SK-N-SH (cell line): ENCODE data around the gene HECTD2. TPM values are rescaled to one million over a fixed set of nuclear protein-coding genes. Genes with fewer than 3 reads are reported as not detected.

Source experiments
- CTCF ChIA-PET: fragments of 300-600, 350-600 bp; formaldehyde crosslinking; extraction: SDS; loops from one replicate; lab custom pipeline; 2021; lab: Yijun Ruan, JAX
- POLR2A ChIA-PET: fragments of 350-600 bp; sonication (Branson Sonifier 250); formaldehyde crosslinking; extraction: SDS; loops from one replicate; lab custom pipeline; 2020; ENCODE audit warnings: antibody characterized with exemption, inconsistent platforms; lab: Yijun Ruan, JAX
- DNase-seq: peaks from one replicate; pipeline ENCODE4 v3.0.0; 2012
- H2AFZ ChIP-seq: fragments of 200-600 bp; sonication (generic); 2 replicates; pipeline ENCODE4 v1.8.1; 2016; ENCODE audit warnings: antibody characterized with exemption, mild to moderate bottlenecking, low read depth
- H3F3A ChIP-seq: fragments of 200-600 bp; sonication (generic); replicated peaks from 2 replicates; pipeline ENCODE3; 2016; ENCODE audit warnings: antibody characterized with exemption, mild to moderate bottlenecking; ENCODE audit not compliant: insufficient read depth
- H3K27ac ChIP-seq, 2 experiments: fragments of 200-500 bp in 1 of 2; fragments of 200-600 bp in 1 of 2; sonication (Bioruptor generic) in 1 of 2; sonication (generic), shearing (Covaris generic) in 1 of 2; 2 replicates each; pipeline versions ENCODE4 v1.5.1 to v1.6.1; 2014 to 2016; ENCODE audit warnings: low read depth in 2 of 2, inconsistent platforms in 1 of 2, low read length in 1 of 2, mild to moderate bottlenecking in 1 of 2, mixed read lengths in 1 of 2
- H3K27me3 ChIP-seq: fragments of 200-600 bp; sonication (generic), shearing (Covaris generic); 2 replicates; pipeline ENCODE4 v1.6.1; 2016; ENCODE audit warnings: mixed run types; ENCODE audit not compliant: insufficient read depth
- H3K36me3 ChIP-seq, 2 experiments: fragments of 200-500 bp in 1 of 2; fragments of 200-600 bp in 1 of 2; sonication (Bioruptor generic) in 1 of 2; sonication (generic) in 1 of 2; replicated peaks in 1 of 2; 2 replicates each; pipeline versions ENCODE3 to v1.5.1; 2014 to 2016; ENCODE audit warnings: low read length in 1 of 2, mild to moderate bottlenecking in 1 of 2; ENCODE audit not compliant: insufficient read depth in 2 of 2, control insufficient read depth in 1 of 2
- H3K4me1 ChIP-seq, 2 experiments: fragments of 200-500 bp in 1 of 2; fragments of 200-600 bp in 1 of 2; sonication (Bioruptor generic) in 1 of 2; sonication (generic), shearing (Covaris generic) in 1 of 2; 2 replicates each; pipeline versions ENCODE4 v1.5.1 to v1.6.1; 2014 to 2016; ENCODE audit warnings: low read depth in 1 of 2, low read length in 1 of 2, mixed run types in 1 of 2; ENCODE audit not compliant: insufficient read depth in 2 of 2, control insufficient read depth in 1 of 2
- H3K4me2 ChIP-seq: fragments of 200-600 bp; sonication (generic), shearing (Covaris generic); 2 replicates; pipeline ENCODE4 v1.6.1; 2017; ENCODE audit warnings: mixed run types
- H3K4me3 ChIP-seq, 2 experiments: fragments of 200-500 bp in 1 of 2; fragments of 200-600 bp in 1 of 2; sonication (Bioruptor generic) in 1 of 2; sonication (generic), shearing (Covaris generic) in 1 of 2; 2 replicates each; pipeline versions ENCODE4 v1.5.1 to v1.8.1; 2014 to 2016; ENCODE audit warnings: low read depth in 2 of 2, inconsistent platforms in 1 of 2, low read length in 1 of 2, mild to moderate bottlenecking in 1 of 2, mixed read lengths in 1 of 2, moderate library complexity in 1 of 2
- H3K79me2 ChIP-seq: fragments of 200-600 bp; sonication (generic); 2 replicates; pipeline ENCODE4 v1.8.1; 2017; ENCODE audit warnings: mild to moderate bottlenecking; ENCODE audit not compliant: insufficient read depth
- H3K9ac ChIP-seq: fragments of 200-600 bp; sonication (generic); 2 replicates; pipeline ENCODE4 v1.6.1; 2017; ENCODE audit warnings: mixed run types
- H3K9me2 ChIP-seq: fragments of 200-600 bp; sonication (generic); 2 replicates; pipeline ENCODE4 v1.6.1; 2017; ENCODE audit warnings: mixed run types
- H3K9me3 ChIP-seq: fragments of 200-600 bp; sonication (generic); 2 replicates; pipeline ENCODE4 v1.6.1; 2017; ENCODE audit warnings: mixed run types, mild to moderate bottlenecking, moderate library complexity
- H4K20me1 ChIP-seq: fragments of 200-600 bp; sonication (generic); 2 replicates; pipeline ENCODE4 v1.6.1; 2017; ENCODE audit warnings: mild to moderate bottlenecking, mixed run types; ENCODE audit not compliant: insufficient read depth
- CTCF ChIP-seq: fragments of 200-600 bp; sonication (generic); IDR thresholded peaks from 2 replicates; pipeline ENCODE4 v1.6.1; 2017; ENCODE audit warnings: antibody characterized with exemption, mild to moderate bottlenecking, moderate library complexity
- ELF1 ChIP-seq: IDR thresholded peaks from 2 replicates; pipeline ENCODE4 v1.4.0; 2012
- EP300 ChIP-seq, 2 experiments: IDR thresholded peaks; 2 replicates each; pipeline versions ENCODE4 v1.4.0 to v1.6.1; 2012; ENCODE audit warnings: borderline replicate concordance in 1 of 2, low read depth in 1 of 2, low read length in 1 of 2
- FOSL2 ChIP-seq: IDR thresholded peaks from 2 replicates; pipeline ENCODE4 v1.4.0; 2012; ENCODE audit warnings: low read depth, mild to moderate bottlenecking, moderate library complexity, borderline replicate concordance
- GABPA ChIP-seq: IDR thresholded peaks from 2 replicates; pipeline ENCODE4 v1.4.0; 2012; ENCODE audit warnings: low read depth, mild to moderate bottlenecking
- GATA2 ChIP-seq: sonication (generic); formaldehyde crosslinking; IDR thresholded peaks from 2 replicates; pipeline ENCODE4 v1.5.0; 2020; ENCODE audit warnings: mild to moderate bottlenecking, missing genetic modification reagents
- IRF3 ChIP-seq: fragments of 150-350 bp; IDR thresholded peaks from 2 replicates; pipeline ENCODE4 v1.6.1; 2016; ENCODE audit warnings: mild to moderate bottlenecking, low read depth, low read length
- JUND ChIP-seq: IDR thresholded peaks from 2 replicates; pipeline ENCODE4 v1.4.0; 2012
- MAX ChIP-seq: IDR thresholded peaks from 2 replicates; pipeline ENCODE4 v1.4.0; 2012; ENCODE audit warnings: low read depth
- MEF2A ChIP-seq: IDR thresholded peaks from 2 replicates; pipeline ENCODE4 v1.4.0; 2012; ENCODE audit warnings: low read depth, borderline replicate concordance
- NFIC ChIP-seq: IDR thresholded peaks from 2 replicates; pipeline ENCODE4 v1.4.0; 2012; ENCODE audit warnings: borderline replicate concordance
- NRF1 ChIP-seq: IDR thresholded peaks from 2 replicates; pipeline ENCODE4 v1.6.1; 2012; ENCODE audit warnings: low read depth, mild to moderate bottlenecking, low read length
- POLR2AphosphoS5 ChIP-seq: IDR thresholded peaks from 2 replicates; pipeline ENCODE4 v1.6.1; 2012; ENCODE audit warnings: low read depth, low read length
- RCOR1 ChIP-seq: fragments of 150-350 bp; IDR thresholded peaks from 2 replicates; pipeline ENCODE4 v1.6.1; 2017; ENCODE audit warnings: antibody characterized with exemption, low read length
- REST ChIP-seq: IDR thresholded peaks from 2 replicates; pipeline ENCODE4 v1.6.1; 2012; ENCODE audit warnings: mild to moderate bottlenecking, low read depth, low read length, moderate library complexity
- SMC3 ChIP-seq: IDR thresholded peaks from 2 replicates; pipeline ENCODE4 v1.6.1; 2012; ENCODE audit warnings: low read depth, low read length, improper control_type of control experiment
- TCF12 ChIP-seq: IDR thresholded peaks from 2 replicates; pipeline ENCODE4 v1.4.0; 2012
- USF1 ChIP-seq: IDR thresholded peaks from 2 replicates; pipeline ENCODE4 v1.4.0; 2012; ENCODE audit warnings: low read depth, borderline replicate concordance
- USF2 ChIP-seq: fragments of 150-350 bp; IDR thresholded peaks from 2 replicates; pipeline ENCODE4 v1.6.1; 2017; ENCODE audit warnings: antibody characterized with exemption, low read length, low read depth, borderline replicate concordance
- ZBTB33 ChIP-seq: IDR thresholded peaks from 2 replicates; pipeline ENCODE4 v1.4.0; 2012; ENCODE audit warnings: low read depth, borderline replicate concordance
- WGBS: methylation state at CpG from one replicate; pipeline ENCODE4 v1.1.6; 2017; ENCODE audit warnings: low lambda C conversion rate; 5-methylcytosine and 5-hydroxymethylcytosine counted together
- polyA plus RNA-seq, 3 experiments: library from polyadenylated mRNA; depleted of rRNA; stranded (reverse); fragments of >200 nt; gene quantifications; 2 replicates each; pipeline ENCODE4 v1.2.3, GENCODE V29; 2012

HECTD2 gene
- polyA plus RNA-seq, 1 of the 3 experiments (the other 2 are of a cell fraction), result 4.1 TPM

GRCh38 chr10:91380873-91381256 lies 29.3 kb upstream of the HECTD2 start (continued):
- TF ChIP-seq USF2, result no peak
- no peak for TF ChIP-seq TCF12

GRCh38 chr10:91381257-91381891 lies 28.8 kb upstream of the HECTD2 start:
- H3K9me3 ChIP-seq, result no peaks in the 10 kb centered on the region
- peak overlapping the region; percentile 72 to 89 for H3K27ac ChIP-seq
- ChIA-PET CTCF (interaction anchor here (0.7 to 4.4 kb wide), 12 partner anchors 10 to 470 kb away, joined by 3 to 23 read pairs (median 3); partner anchors contain the start of gene PPP1R3C), POLR2A (interaction anchor here (1.0 to 1.3 kb wide), 3 partner anchors 31 to 252 kb away, joined by 3 to 4 read pairs (median 4); partner anchors contain the start of gene PPP1R3C)
- DNase-seq, result peak; percentile 67
- H3K27me3 ChIP-seq, result no peaks in the 10 kb centered on the region
- H3K36me3 ChIP-seq, result no peaks in the 10 kb centered on the region
- H3K9me2 ChIP-seq, result no peaks in the 10 kb centered on the region
- H3K4me2 ChIP-seq, result peak overlapping the region; percentile 58
- peak overlapping the region; percentile 31; the same call in 1 of the 2 replicates for H3K9ac ChIP-seq
- H3K79me2 ChIP-seq, result no peaks in the 10 kb centered on the region
- peak overlapping the region; percentile 73 for H2AFZ ChIP-seq
- WGBS, result 29% methylated on average over 9 of the region's 9 CpGs
- H3K4me3 ChIP-seq, result peak overlapping the region; percentile 13 to 17; a peak in 3 of 4 replicates
- peaks cover 16% of the 10 kb centered on the region for H3F3A ChIP-seq
- no peaks in the 10 kb centered on the region for H4K20me1 ChIP-seq
- peaks cover 14 to 33% of the 10 kb centered on the region in 2 experiments; a peak in 3 of 4 replicates for H3K4me1 ChIP-seq
- TF ChIP-seq GATA2 (CRISPR knock-in tag) (peak; percentile 85), SMC3 (no peak), EP300 (IDR thresholded peaks at IDR 0.05; ENCODE audit: borderline replicate concordance in 1 of 2, low read depth in 1 of 2, low read length in 1 of 2) (peak; percentile 4 to 40; a peak in 3 of 4 replicates), ZBTB33 (no peak), MAX (peak; percentile 29; the same call in 1 of the 2 replicates), MEF2A (no peak), ELF1 (peak; percentile 19; the same call in 1 of the 2 replicates), CTCF (no peak), JUND (no peak), REST (no peak), FOSL2 (no peak), IRF3 (no peak), NRF1 (no peak), POLR2AphosphoS5 (0 out of 2 replicates have a peak, but pooled peaks have one; percentile 5), USF1 (no peak), RCOR1 (peak; percentile 93), GABPA (no peak), NFIC (no peak; the same call in none of the 2 replicates)
